Epidermal melanocyte (primary cell): ENCODE data around the gene PLXDC2.

Source experiments
- DNase-seq: peaks from one replicate; pipeline ENCODE4 v3.0.0; 2011; ENCODE audit warnings: low spot score; ENCODE audit not compliant: insufficient read length

PLXDC2 gene

DNA sequence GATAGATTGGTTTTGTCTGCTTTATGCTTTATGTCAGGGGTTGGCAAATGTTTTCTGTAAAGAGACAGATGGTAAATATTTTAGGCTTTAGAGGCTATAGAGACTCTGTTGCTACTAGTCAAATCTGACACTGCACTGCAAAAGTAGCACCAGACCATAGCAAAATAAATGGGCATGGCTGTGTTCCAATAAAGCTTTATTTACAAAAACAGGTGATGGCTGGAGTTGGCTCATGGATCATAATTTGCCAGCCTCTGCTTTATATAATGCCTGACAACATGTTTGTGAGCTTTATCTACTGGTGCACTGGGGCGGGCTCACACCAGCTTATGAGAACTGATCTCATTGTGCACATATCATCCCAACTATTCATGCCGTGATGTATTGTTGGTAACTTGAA, 120.1 kb downstream of the PLXDC2 start:
- no peak for DNase-seq

DNA sequence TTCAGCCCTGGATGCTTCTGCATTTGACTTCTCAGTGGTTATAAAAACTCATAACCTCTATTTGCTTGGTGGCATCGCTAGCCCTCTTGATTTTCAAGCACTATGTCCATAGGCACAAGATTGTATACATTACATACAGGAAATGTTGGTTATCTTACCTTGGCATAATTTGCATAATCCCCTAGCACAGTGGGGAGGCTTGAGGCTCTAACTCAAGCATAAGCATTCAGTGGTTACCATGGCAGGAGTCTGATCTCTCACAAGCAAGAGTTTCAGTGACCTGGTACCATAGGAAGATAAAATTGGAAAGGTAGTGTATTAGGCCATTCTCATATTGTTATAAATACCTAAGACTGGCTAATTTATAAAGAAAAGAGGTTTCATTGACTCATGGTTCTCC, 121.8 kb downstream of the PLXDC2 start:
- DNase-seq, result no peak

DNA sequence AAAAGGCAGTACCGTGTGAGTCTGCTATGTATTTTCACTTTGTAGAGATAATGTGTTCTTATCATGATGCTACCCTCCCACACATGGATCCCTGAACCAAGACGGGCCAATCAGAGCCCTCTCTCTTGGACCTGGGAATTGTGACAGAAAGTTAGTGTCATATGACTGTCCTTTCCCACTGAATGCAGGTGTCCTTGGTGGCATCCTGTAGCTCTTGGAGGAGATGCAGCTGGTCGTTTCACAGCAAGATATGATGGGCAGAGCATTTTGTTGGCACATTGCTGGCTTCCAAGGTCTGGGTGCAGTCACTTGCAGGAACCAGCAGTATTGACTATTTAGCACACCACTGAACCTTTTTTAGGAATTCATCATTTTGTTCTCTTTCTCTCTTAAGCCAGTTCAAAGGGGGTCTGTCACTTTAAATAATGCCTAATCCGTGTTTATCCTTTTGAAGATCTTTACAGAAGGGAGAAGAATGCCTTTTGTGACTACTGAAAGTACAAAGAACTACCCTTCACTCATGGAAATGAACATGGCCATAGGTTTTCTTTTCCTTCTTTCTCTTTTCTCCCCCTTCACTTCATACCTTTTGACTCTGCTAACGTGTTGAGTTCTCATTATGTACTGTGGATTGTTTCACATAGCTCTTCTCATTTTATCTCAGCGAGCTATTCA, 125.1 kb downstream of the PLXDC2 start:
- DNase-seq, result no peak

DNA sequence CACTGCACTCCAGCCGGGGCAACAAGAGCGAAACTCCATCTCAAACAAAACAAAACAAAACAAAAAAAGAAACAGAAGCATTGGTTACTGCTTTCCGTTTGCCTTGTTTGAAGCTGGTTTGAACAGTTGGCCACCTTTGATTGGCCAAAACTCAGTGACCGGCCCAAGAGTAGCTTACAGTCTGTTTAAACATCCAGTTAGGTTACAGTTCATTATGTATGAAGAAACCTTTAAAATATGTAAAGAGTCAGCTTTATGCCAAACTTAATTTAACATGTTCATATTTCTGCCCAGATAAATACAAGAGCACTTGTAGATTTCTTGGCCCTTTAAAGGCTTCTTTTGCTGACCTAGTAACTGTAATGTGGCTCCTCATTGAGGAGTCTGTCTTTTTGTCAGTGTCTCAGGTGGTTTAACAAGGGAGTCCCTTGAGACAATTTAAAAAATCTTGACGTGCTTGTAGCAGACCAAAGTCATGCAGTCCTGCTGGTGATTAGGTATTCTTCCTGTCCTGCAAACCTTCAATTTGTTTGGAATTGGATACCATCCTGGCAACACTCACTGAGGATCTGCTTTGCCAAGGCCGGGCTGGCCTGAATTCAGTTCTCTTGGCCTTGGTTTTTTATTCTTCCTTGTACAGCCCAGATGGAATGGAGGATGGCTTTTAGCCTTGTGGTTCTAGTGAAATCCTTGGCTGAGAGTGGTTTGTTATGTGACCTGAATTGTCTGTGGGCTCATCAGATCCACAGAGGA, 128.9 kb downstream of the PLXDC2 start:
- DNase-seq, result no peak

DNA sequence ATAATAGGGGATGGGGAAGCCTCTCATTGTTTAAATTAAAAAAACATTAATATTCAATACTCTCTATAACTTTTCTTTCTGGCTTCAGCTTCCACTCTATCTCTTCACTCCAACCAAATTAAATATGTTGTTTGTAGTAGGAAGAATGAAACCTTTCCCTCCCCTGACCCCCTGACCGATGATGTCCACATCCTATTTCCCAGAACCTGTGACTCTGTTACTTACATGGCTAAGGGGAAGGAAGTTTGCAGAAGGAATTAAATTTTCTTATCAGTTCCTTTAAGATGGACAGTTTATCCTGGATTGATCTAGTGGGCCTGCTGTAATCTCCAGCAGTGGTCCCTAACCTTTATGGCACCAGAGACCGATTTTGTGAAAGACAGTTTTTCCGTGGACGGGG, 130.0 kb downstream of the PLXDC2 start:
- DNase-seq, result no peak

DNA sequence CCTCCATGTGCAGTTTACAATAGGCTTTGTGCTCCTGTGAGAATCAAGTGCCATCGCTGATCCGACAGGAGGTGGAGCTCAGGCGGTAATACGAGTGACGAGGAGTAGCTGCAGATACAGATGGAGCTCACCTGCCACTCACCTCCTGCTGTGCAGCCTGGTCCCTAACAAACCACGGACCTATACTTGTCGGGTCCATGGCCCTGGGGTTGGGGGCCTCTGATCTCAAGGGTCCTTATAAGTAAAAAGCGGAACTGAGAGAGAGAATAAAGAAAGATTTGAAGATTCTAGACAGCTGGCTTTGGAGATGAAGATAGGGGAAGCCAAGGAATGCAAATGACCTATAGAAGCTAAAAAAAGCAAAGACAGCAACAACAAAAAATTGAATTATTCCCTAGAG, 130.6 kb downstream of the PLXDC2 start:
- DNase-seq, result no peak

DNA sequence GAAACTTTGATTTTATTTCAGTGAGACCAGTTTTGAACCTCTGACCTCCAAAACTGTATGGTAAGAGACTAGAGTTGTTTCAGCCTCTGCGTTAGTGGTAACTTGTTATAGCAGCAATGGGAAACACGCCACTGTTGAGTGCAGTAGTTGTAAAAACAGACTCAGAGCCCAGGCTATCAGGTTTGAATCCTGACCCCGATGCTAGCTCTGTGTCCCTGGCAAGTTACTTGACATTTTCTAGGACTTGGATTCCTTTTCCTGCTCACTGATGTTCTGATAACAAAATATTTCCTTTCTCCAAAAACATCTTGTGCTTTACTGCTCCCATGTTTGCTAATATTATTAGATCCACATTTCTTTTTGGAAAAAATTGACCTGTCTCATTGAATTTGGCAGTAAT, 131.0 kb downstream of the PLXDC2 start:
- DNase-seq, result no peak

DNA sequence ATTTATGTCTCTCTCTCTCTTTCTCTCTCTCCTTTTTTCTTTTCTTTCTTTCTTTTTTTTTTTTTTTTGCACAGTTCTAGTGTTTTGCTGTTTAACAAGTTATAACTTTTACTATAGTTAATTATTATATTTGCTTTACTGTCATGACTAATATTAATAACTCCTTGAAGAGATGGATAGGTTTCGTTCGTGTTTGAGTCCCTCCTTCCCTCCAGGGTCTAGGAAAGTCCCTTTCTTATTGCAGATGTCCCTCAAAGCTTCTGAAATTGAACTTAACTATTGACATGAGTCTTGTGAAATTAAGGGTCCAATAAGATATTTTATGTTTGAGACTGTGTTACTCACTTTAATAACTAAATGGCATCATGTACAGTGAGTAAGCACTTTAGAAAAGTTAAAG, 131.4 kb downstream of the PLXDC2 start:
- no peak for DNase-seq

DNA sequence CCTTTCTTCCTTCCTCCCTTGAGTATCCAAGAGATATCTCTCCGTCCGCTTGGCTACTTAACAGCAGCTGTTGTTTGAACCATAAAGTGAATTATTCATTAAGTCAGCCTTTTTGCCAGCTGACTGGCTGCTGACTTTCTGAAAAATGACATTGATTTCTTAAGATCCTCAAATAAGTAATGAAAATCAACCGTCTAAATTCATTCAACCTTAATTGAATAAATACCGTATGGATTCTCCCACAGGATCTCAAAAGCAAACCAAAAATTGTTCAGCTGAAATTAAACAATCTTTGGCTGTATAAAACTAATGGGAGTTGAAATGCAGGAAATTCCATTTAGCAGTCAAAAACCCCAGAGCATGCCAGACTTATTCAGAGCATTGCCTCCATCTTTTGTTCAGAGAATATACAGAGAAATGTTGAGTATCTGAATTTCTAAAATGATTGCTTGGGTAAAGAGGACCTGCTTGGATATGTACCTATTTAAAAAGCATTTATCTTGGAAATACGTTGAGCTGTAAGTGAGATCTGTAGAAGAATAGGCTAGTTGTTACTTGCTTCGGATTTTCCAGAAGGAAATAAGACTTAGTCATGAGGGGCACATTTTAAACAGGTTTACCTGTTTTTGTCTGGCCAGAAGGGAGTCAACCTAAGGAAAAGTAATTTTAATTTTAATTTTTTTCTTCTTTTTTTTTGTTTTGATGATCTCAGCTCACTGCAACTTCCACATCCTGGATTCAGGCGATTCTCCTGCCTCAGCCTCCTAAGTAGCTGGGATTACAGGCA, 136.2 kb downstream of the PLXDC2 start:
- no peak for DNase-seq

DNA sequence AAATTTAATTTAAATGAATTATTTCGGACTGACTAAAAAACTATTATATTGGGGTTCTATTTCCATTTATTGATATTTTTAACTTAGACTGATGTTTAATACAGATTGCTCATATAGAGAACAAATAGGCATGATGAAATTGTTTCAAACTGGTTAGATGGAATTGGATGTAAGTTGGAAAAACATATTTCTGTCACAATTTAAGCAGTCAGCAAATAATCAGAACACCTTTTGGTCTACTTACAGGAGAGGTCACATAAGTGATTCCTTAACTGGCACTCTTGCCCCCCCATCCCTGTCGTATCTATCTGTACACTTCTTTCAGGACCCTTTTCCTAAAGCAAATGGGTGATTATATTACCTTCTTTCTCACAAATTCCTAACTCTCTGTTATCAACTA, 138.4 kb downstream of the PLXDC2 start:
- DNase-seq, result no peak

DNA sequence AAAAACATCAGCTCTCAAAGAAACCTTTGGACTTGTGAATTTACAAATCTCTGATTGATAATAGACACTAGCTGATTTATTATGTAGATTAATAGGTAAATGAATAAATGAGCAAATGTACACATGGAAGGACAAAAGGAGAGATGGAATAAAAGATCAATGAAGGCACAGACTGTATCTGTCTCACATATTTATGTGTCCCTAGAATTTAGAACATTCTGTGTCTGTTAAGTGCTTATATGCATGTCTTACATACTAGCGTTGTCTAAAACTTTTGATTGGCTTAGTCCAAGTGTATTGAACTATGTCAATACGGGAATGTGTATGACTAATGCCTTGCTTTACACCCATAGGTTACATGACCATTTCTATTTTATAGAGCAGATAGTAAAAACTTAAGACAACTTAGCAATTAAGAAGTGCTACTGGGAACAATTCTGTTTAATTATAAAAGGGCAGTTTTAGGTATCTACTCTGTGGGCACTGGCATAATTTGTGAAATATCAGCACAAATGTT, 140.3 kb downstream of the PLXDC2 start:
- DNase-seq, result no peak

DNA sequence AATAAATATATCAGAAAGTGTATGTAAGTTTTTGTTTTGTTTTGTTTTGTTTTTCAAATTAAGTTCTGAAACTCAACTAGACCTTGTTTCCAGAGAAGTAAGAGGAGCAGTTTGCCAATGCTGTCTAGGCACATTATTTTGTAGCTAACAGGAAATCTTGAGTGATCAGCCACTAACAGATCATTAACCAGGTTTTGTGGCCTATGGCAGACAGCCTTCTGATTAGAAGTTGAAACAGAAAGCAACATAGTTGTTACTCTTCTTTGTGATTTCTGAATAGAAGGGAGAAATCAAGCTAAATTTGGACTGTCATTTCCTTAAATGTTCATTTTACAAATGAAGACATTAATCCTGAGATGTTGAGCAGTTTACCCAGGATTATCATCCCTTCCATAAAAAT, 142.6 kb downstream of the PLXDC2 start:
- no peak for DNase-seq

DNA sequence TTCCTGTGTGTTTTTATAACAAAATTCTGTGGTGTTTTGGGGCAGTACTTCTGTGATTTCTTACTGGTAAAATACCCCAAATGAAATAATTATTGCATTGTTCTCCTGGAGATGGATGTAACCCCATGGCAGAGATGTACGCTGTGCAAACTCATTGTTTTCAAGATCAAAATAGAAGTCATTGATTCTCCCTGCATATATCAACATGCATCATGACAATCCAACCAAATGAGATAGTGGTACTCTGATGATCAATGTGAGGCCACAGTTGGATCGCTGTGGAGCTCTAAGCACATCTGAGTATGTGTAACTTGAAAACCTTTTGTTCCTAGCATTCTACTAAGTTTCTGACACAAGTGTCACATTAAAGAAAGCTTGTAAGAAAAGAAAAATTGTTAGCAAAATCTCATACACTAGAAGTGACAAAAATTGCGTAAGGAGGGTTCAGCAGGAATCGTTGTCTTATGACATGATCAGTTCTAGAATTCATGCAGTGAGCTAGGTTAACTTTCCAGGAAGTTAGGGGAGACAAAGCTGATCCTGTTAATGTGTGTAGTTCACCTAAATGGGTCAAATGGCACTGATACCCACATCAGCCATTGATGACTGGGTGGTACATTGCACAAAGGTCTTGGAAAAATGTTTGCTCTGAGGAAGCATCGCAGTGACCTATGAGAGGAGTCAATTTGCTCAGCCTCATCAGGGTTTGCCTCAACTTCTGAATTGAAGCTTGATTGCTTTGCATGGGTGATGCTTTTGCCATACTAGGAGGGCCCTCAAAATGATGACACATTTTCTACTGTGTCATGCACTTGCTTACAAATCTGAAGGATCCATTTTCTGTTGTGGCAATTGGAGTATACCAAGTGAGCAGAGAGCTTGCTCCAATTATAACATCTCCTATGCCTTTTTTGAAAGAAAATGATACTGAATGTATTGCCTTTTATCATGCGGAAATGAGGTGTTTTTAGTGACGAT, 145.1 kb downstream of the PLXDC2 start:
- no peak for DNase-seq

DNA sequence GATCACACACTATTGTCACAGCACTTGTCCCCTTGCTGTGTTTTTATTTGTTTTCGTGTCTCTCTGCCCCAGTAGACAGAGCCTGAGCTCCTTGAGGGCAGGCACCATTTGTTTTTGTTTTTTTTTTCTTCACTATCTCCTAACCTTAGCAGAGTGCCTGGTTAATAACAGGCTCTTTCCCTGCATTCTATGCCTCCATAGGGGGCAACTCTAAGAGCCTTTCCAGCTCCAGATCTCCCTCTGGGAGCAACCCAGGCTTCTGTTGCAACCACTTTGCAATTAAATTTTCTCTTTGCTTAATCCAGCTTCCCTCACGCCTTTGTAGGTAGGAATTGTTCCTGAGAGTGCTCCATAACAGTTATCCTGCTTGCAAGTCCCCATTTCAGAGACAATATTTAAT, 148.4 kb downstream of the PLXDC2 start:
- no peak for DNase-seq

DNA sequence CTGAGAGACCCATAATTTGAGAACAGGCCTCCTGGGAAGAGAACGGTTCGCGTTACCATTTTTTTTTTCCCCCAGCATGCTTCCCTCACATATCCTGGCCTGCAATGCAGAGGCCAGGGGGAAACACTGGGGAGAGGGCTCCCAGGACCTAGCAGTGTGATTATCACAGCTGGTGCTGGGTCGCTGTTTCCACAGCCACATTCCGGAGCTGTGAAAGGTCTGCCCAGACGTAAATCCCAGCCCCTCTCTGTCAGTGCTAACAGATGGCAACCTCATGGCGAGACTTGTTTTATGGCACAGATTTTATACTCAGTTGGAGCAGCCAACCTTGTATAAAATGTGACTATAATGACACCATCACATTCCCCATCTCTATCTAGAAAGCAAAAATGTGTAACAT, 150.5 kb downstream of the PLXDC2 start:
- no peak for DNase-seq

DNA sequence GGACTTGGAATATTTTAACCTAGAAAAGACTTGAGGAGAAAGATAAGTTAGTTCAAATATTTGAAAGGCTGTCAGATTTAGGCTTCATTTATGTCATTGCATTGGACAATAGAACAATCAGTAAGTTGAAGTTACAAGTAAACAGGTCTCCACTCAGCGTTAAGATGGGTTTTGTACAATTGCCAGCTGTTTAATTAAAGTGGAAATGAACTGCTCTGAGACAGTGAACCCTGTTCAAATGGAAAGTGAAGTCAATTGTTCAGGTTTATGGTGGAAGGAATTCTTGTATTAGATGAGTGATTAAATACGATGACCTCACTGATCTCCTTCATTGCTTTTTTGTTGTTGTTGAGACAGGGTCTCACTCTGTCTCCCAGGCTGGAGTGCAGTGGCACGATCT, 151.7 kb downstream of the PLXDC2 start:
- no peak for DNase-seq

DNA sequence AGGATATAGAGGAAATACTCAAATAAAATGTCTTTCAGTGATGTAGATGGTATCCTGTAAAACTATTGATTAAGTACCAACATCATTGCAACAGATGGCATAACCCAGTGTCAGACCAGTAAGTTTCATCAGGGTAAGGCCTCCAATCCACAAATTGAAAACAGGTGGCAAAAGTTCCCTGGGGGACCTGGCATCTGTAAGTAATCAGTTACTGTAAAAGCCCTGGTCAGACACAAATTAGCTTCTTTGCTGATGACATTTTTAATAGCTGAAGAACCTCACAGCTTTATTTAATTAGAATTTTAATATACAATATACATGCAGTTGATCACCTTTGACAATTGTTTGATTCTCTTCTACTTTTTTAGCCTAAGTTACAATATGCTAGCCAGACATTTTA, 152.5 kb downstream of the PLXDC2 start:
- no peak for DNase-seq

DNA sequence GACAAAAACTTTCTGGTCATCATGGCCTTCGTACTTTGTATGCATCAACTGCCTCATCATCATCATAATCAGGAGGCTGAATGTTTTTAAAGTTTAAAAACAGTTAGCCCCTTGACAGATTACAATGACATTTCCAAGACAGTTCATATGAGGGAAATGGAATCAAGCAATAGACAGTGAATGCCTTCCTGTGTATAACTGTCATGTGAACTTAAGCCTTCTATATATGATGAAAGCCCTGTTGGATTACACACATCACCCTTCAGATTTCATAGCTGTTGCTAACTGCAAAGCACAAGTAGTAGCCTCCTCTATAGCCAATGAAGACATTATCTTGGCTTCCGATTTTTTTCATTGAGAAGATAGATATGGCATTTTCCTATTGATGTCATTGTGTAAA, 154.0 kb downstream of the PLXDC2 start:
- no peak for DNase-seq

DNA sequence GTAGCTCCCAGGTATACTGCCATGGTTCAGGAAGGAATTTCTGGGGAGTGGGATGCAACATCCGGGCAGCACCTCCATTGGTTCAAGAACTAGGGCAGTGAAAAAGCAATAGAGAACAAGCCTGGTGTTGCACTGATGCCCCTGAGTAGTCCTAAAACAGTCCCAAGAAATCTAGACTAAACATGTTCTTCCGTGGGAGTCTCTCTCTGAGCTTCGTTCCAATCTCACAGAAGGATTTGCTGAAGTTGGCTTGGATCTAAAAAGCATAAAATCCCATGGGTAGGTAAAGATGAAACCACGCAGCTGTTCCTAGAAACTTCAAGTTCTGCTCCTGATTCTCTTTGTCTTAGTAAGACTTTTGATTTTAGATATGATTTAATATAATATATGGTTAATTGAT, 154.5 kb downstream of the PLXDC2 start:
- no peak for DNase-seq

DNA sequence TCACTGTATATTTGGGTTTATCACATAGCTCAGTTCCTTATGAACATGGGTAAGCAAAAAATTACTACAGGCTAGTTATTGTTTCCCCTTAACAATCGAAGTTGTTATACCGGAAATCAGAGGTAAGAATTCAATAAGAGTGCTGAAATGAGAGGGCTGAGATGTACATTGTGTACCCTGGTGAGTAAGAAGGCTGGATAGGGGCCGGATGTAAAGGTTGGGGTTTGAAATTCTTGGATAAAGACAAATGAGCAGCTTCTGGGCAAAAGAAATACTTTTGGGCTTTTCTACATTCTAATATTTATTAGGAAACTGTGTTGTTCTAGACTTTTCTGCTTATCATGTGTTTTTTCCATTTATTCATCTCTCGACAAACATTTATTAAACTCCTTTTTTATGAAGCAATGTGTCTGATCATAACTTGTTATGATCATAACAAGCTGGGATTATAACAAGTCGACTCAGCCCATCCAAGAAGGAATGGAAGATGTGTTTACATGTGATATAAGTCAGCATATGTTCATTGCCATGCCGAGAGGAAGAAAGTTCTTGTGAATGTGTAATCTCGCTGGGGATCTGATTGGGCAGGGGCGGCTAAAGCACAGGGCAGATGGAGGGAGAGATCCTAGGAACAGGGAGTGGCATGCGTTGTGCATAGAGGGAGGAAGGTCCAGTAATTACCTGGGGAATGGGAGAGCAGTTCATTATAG, 155.3 kb downstream of the PLXDC2 start:
- DNase-seq, result no peak
